Tibial nerve (tissue), 4 donors: ENCODE data around the gene RRH.

Source experiments
- EP300 ChIP-seq, 2 donors: sonication (generic); formaldehyde crosslinking; IDR thresholded peaks; one replicate each; pipeline ENCODE4 v1.6.1; 2017; ENCODE audit warnings: antibody characterized with exemption in 2 of 2, mild to moderate bottlenecking in 1 of 2
- POLR2A ChIP-seq, 2 donors: fragments of 450-650 bp; IDR thresholded peaks; one replicate each; pipeline ENCODE4 v1.6.1; 2017; ENCODE audit warnings: antibody characterized with exemption in 2 of 2, mild to moderate bottlenecking in 2 of 2, moderate library complexity in 2 of 2
- TF ChIP-seq, protein P1 (sequence below), 5 experiments: fragments of 200-600 bp in 3 of 5; fragments of 450-650 bp in 2 of 5; sonication (generic) in 3 of 5; IDR thresholded peaks; one replicate each; pipeline ENCODE4 v1.5.1; 2016 to 2019; ENCODE audit warnings: antibody characterized with exemption in 5 of 5, mild to moderate bottlenecking in 3 of 5, moderate library complexity in 2 of 5

GRCh38 chr4:109861271-109861670, 33.5 kb downstream of the RRH start:
- TF ChIP-seq, protein P1, sequence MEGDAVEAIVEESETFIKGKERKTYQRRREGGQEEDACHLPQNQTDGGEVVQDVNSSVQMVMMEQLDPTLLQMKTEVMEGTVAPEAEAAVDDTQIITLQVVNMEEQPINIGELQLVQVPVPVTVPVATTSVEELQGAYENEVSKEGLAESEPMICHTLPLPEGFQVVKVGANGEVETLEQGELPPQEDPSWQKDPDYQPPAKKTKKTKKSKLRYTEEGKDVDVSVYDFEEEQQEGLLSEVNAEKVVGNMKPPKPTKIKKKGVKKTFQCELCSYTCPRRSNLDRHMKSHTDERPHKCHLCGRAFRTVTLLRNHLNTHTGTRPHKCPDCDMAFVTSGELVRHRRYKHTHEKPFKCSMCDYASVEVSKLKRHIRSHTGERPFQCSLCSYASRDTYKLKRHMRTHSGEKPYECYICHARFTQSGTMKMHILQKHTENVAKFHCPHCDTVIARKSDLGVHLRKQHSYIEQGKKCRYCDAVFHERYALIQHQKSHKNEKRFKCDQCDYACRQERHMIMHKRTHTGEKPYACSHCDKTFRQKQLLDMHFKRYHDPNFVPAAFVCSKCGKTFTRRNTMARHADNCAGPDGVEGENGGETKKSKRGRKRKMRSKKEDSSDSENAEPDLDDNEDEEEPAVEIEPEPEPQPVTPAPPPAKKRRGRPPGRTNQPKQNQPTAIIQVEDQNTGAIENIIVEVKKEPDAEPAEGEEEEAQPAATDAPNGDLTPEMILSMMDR (IDR thresholded peaks at IDR 0.05), result no peak
- TF ChIP-seq POLR2A (IDR thresholded peaks at IDR 0.05), result no peak
- TF ChIP-seq EP300 (IDR thresholded peaks at IDR 0.05), result no peak
